DND-41 (cell line): ENCODE data around the gene SFRP5.

Source experiments
- EZH2 ChIP-seq: IDR thresholded peaks from 3 replicates; pipeline ENCODE4 v1.6.1; 2012; ENCODE audit warnings: borderline replicate concordance, low read depth, mild to moderate bottlenecking, moderate library complexity, low read length, inconsistent platforms; ENCODE audit not compliant: severe bottlenecking
- TF ChIP-seq, protein P1 (sequence below): IDR thresholded peaks from 2 replicates; pipeline ENCODE4 v1.5.1; 2012; ENCODE audit warnings: borderline replicate concordance, low read length, moderate library complexity, mild to moderate bottlenecking; ENCODE audit not compliant: poor library complexity, severe bottlenecking; ENCODE audit errors: extremely low read depth

DNA sequence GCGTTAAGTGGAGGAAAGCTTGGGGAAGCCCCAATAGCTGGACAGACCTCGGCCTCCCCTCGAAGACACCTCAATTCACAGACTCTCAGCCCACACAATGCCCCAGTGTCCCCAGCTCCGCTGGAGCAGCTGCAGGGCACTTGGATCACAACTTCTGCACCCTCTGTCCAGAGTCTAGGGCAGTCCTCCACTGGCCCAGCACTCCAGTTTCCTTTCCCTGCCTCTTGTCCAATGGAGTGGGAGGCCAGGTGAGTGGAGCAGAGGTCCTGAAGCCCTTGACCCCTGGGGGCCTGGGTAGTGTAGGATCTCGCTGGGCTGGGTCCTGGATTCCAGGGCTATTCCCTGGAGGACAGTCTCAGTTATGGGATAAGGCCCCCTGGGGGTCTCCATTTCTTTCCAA is 11.9 kb downstream of the SFRP5 start:
- TF ChIP-seq, protein P1, sequence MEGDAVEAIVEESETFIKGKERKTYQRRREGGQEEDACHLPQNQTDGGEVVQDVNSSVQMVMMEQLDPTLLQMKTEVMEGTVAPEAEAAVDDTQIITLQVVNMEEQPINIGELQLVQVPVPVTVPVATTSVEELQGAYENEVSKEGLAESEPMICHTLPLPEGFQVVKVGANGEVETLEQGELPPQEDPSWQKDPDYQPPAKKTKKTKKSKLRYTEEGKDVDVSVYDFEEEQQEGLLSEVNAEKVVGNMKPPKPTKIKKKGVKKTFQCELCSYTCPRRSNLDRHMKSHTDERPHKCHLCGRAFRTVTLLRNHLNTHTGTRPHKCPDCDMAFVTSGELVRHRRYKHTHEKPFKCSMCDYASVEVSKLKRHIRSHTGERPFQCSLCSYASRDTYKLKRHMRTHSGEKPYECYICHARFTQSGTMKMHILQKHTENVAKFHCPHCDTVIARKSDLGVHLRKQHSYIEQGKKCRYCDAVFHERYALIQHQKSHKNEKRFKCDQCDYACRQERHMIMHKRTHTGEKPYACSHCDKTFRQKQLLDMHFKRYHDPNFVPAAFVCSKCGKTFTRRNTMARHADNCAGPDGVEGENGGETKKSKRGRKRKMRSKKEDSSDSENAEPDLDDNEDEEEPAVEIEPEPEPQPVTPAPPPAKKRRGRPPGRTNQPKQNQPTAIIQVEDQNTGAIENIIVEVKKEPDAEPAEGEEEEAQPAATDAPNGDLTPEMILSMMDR, result no peak
- no peak for TF ChIP-seq EZH2
